Activated T-cell treated with anti-CD3 and anti-CD28 coated beads for 1 hour (primary cell): ENCODE measurements around the gene NPDC1.
A peak's percentile ranks its signal among the peaks of the same experiment; 100 is the strongest.
"Not testable (repeated sequence)": the region's sequence is repeated elsewhere in the genome, so short reads cannot be mapped to it uniquely, and the experiment has no call there.

ENCODE experiments used
- DNase-seq: peaks from one replicate; pipeline ENCODE4 v3.0.0-alpha.2; 2020; ENCODE audit warnings: low read depth

The NPDC1 gene

GRCh38 chr9:137011156-137011555 is 34.8 kb downstream of the NPDC1 start:
- no peak for DNase-seq

DNA sequence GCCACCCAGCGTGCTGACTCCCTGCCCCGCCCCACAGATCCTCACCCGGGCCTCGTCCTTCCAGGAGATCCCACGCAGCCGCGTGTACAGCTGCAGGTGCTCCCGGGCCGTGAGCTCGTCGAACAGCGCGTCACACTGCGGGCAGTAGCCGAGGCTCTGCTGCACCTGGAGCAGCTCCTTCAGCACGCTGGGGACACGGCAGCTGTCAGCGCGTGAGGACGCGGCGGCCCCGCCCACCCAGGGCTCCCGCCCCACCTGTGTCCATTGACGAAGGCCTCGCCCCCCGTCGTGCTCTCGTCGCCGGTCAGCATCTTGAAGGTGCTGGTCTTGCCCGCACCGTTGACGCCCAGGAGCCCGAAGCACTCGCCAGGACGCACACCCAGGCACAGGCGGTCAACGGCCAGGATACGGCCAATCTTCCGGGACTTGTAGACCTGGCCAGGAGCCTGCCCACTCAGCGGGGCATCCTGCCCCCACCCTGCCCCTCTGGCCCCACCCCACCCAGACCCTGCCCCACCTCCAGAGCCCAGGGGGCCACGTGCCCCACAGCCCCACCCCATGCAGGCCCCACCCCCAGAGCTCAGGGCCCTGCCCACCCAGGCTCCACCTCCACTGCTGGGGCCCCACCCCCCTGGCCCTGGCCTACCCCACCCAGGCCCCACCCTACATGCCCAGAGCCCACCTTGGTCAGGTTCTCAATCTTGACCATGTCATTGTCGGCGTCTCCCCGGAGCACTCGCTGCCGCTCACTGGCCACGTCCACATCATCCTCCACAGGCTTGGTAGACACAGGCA is 35.8 kb downstream of the NPDC1 start:
- DNase-seq, result no peak

- no peak for DNase-seq
Measured at GRCh38 chr9:137009217-137009616, 36.8 kb downstream of the NPDC1 start.

DNA sequence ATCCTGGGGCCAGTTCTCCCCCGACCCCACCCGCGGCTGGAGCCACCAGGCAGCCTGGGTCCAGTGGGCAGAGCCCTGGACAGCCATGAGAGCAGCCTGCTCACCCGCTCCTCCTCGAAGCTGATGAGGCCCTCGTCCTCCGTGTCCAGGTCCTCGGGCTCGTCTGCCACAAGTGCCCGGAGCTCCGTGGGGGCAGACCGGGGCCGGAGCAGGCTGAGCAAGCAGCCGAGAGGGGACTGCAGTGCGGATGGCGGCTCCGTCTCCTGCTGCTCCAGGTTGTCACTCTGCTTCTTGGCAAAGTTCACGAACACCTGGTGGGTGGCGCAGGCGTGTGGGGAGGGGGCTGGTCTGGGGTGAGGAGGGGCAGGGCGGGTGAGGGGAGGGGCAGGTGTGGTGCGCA is 37.7 kb downstream of the NPDC1 start:
- no peak for DNase-seq

DNA sequence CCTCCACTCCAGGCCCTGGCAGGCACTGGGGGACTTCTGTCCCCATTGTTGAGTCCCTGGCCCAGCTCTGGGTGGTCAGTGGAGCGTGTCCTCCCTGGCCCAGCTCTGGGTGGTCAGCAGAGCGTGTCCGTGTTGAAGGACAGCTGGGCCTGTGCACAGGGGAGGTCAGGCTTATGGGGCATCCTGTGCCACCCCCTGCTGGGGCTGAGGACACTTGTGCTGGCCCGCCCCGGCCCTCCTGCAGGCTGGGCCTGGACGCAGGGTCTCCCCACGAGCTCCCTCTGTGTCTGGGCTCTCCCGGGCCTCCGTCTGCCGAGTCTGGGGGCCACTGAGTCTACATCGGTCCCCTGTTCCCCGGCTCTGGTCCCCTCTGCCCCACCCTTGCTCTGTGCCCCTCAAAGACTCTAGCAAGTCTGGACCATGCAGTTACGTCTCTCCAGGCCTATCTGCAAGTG is 38.1 kb downstream of the NPDC1 start:
- no peak for DNase-seq

DNA sequence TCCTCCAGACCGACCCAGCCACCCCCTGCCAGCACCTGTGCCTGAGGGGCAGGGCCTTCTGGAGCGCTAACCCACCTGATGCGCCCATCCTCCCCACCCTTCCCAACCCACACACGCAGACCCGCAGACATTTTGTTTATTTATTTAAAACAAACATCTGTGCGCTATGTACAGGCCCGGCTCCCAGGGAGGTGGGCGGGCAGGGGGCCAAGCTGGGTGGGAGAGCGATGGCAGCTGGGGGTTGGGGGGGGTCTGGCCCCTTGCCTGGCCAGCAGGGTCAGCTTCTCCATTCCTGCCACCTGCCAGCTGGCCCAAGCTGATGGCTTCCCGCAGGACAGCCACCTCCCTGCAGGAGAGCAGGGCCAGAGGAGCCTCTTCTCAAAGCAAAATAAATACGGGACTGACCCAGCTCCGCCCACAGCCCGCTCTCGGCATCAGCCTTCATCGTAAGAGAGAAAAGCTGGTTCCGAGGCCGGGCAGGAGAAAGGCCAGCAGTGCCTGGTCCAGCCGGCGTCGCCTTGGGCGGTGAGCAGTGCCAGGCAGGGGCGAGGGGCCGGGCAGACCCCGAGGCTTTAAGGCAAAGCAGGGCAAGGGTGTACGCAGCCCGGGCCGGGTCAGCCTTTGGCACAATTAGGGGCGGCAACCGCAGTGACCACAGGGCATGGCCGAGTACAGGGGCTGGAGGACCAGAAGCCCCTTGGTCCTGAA is 38.7 kb downstream of the NPDC1 start:
- DNase-seq, result no peak

- DNase-seq, result no peak
Measured at GRCh38 chr9:137006116-137007003, 39.6 kb downstream of the NPDC1 start.

- not testable (repeated sequence) for DNase-seq
Measured at GRCh38 chr9:137004285-137004684, 41.7 kb downstream of the NPDC1 start.

DNA sequence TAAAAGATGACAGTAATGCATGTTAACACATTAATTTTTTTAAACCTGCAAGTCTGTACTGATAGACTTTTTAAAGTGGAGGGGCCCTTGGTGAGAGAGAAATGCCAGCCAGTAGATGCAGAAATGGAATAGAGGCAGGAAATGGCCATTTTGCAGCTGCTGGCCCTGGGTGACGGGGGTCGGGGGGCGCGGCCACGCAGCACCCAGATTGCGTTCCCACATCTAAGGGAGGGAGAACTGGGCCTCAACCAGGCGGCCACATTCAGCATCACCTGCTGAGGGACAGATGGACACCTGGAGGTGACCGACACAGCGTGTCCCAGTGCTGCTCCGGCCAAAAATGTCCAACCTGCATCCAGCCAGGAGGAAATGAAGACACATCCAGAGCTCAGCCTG is 43.3 kb downstream of the NPDC1 start:
- DNase-seq, result no peak

DNA sequence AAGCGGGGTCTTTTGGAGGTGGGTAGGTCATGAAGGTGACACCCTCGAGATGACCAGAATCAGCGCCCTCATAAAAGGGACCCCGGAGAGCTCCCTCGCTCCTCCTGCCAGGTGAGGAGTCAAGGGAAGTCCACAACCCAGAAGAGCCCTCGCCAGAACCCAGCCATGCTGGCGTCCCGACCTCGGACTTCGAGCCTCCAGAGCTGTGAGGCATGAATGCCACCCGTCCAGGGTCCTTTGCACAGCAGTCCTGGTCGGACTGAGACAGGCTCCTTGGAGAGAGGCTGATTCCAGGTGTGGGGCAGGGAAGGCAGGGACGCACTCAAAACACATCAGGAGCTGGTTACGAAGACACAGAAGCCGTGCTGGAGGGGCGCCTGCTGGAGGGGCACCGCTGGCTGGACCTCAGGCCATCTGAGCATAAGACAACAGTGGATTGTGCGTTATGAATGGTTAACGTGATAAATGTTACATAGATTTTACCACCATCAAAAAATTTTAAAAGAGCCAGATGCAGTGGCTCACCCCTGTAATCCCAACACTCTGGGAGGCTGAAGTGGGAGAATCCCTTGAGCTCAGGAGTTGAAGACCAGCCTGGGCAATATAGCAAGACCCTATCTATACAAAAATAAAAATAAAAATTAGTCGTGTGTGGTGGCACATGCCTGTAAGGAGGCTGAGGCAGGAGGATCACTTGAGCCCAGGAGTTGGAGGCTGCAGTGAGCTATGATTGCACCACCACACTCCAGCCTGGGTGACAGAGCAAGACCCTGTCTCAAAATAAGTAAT is 43.9 kb downstream of the NPDC1 start:
- no peak for DNase-seq

DNA sequence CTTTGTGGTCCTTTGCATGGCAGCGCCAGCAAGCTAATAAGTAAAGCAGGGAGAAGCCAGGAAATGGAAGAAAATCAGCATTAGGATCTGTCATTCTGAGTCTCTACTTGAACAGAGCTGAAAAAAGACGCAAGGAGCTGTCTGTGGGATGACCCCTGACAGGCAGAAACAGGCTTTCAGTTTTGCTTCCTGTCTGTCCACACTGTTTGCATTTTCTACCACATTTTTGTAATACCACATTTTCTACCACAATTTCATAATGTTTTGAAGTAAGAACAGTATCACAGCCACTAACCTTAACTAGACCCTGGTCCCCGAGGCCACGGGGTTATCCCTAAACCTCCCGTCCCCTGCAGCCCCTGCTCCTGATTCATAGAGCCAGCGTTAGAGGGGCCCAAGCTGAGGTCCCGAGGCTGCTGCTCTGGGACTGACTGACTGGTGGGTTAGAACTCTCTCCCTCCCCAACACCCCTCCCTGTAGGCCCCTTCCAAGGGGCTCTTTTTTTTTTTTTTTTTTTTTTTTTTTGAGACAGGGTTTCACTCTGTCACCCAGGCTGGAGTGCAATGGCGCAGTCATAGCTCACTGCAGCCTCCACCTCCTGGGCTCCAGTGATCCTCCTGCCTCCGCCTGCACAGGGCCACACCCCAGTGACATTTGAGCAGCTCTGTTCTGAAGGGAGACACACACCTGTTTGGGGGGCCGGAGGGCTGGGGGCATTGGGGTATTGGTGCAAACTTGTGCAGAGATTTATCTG is 45.6 kb downstream of the NPDC1 start:
- DNase-seq, result no peak

GRCh38 chr9:136997830-136998234 is 48.1 kb downstream of the NPDC1 start:
- no peak for DNase-seq

- no peak for DNase-seq
Measured at GRCh38 chr9:136997371-136997770, 48.6 kb downstream of the NPDC1 start.

DNA sequence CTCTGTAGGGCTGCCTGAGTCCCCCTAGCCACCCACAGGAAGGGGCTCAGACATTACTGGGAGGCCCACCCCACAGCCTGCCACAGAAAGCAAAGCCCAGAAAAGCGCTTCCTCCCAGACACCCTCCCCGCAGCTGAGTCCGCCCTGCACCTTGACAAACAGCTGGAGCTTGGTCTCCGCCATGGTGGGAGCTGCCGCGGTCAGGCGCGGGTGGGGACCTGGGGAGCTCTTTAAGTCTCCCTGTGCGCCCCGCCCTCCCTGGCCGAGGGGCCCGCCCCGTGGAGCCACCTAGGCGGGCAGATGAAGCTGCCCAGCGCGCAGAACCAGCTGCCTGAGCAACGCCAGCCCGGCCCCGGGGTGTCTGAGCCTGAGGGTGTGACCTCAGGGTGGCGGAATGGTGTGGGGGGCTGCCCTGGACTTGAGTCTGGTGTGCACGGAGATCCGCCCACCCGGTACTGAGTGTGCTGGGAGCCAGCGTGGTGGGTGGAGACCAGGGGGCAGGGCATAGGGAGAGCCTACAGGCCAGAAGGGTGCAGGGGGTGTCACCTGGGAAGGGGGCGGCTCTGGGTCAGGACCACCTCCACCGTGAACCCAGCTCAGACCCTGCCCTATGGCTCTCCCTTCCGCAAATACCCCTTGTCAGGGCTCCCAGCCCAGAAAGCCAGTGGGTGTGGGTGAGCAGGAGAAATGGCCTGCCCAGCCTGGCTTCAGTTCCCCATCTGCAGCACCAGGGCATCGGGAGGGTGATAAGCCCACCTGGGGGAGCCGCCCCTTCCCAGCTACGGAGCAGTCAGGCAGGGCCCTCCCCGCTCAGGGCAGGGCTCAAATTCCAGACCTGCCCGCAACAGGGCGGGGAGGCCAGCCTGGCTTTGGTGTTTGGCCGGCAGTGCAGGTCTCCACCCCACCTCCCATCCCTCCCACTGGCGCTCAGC is 49.4 kb downstream of the NPDC1 start, which contains the start of gene CLIC3:
Gene CLIC3, minus strand, starts transcription at position 208 of the 932 bp plus-strand sequence. Its CDS starts 25 bp downstream, at position 183.
- peak; percentile 40 for DNase-seq

DNA sequence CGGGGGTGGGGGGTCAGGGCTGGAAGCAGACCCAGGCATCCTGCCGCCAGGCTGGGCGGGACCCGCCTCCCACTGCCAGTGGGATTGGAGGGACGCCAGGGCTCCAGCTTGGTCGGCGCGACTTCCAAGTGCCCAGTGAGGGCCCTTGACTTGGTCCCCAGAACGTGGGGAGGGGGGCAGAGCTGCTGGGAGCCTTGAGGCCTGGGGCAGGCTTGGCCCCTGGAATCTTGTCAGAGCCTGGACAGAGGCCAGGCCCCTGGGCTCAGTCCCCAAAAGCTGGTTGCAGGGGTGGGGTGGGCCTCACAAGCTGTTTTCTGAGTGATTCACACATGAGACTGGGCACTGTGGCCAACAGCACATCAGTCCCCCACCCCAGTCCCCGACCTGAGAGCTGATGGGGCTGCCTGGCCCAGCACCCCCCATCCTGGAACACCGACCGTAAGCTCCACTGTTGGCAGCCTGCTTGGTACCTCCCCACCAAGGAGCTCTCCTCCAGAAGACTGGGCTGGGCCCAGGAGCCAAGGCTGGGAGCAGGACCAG is 50.1 kb downstream of the NPDC1 start:
- DNase-seq, result no peak

- no peak for DNase-seq
Measured at GRCh38 chr9:136995362-136995761, 50.6 kb downstream of the NPDC1 start.

- DNase-seq, result no peak
Measured at GRCh38 chr9:136994888-136995230, 51.1 kb downstream of the NPDC1 start.

- DNase-seq, result no peak
Measured at GRCh38 chr9:136994180-136994887, 51.6 kb downstream of the NPDC1 start.
